GF-D8 (cell line): Measurements from ENCODE around the gene OR52M1.

Experiments used
- DNase-seq: peaks from one replicate; lab custom pipeline; 2025; lab: John Stamatoyannopoulos, UW

OR52M1 gene

GRCh38 chr11:4569075-4569474 is 24.1 kb downstream of the OR52M1 start:
- no peak for DNase-seq

GRCh38 chr11:4576880-4577279 is 31.9 kb downstream of the OR52M1 start:
- no peak for DNase-seq

- no peak for DNase-seq
These were observed 32.8 kb downstream of the OR52M1 start for GRCh38 chr11:4577761-4578160.

GRCh38 chr11:4578624-4579023 is 33.6 kb downstream of the OR52M1 start:
- DNase-seq = no peak

- no peak for DNase-seq
These were observed 35.1 kb downstream of the OR52M1 start for GRCh38 chr11:4580124-4580523.

- DNase-seq = no peak
These were observed 36.5 kb downstream of the OR52M1 start, which contains the start of gene OR52I2 for GRCh38 chr11:4581443-4581842. OR52I2 (plus strand) TSS chr11:4581743.

- DNase-seq = no peak
These were observed 44.0 kb downstream of the OR52M1 start for GRCh38 chr11:4589017-4589416.

GRCh38 chr11:4593739-4594138 is 48.7 kb downstream of the OR52M1 start, which contains the start of gene OR52I1:
OR52I1 (plus strand) TSS chr11:4594039; CDS start chr11:4594039, 0 bp downstream.
- DNase-seq = no peak
